ENCODE measurements around the gene BAIAP2L1. TPM values are rescaled to one million over a fixed set of nuclear protein-coding genes. Genes with fewer than 3 reads are reported as not detected.

The BAIAP2L1 gene
- total RNA-seq, 1 experiment from 2014 or later: 60.9 TPM

- H3K27me3 ChIP-seq (replicated peaks; ENCODE audit: control insufficient read depth, insufficient read depth, low read length): no peaks in the 10 kb centered on the region
- no peak overlapping the region for H3K4me3 ChIP-seq (ENCODE audit: low read depth, low read length)
- no TSS peak for BruUV-seq (replicated peaks)
- ChIA-PET POLR2A (no interaction called here), CTCF (interaction anchor here (2.8 kb wide), 1 partner anchor 76 kb away, joined by 13 read pairs; the partner anchor contains the start of gene BAIAP2L1)
- H3K27ac Mint-ChIP-seq (ENCODE audit: unreplicated experiment): no peak overlapping the region
- H3K36me3 Mint-ChIP-seq (ENCODE audit: insufficient read depth, unreplicated experiment): peaks cover 64% of the 10 kb centered on the region
- no peak overlapping the region for H3K4me3 Mint-ChIP-seq (ENCODE audit: unreplicated experiment)
- peaks cover 51% of the 10 kb centered on the region for H3K4me1 Mint-ChIP-seq (ENCODE audit: low read depth, unreplicated experiment)
- H3K36me3 ChIP-seq (ENCODE audit: control insufficient read depth, insufficient read depth, low read length): no peaks in the 10 kb centered on the region
- peaks cover 38% of the 10 kb centered on the region for H3K4me1 ChIP-seq
- no peaks in the 10 kb centered on the region for H3K9me3 Mint-ChIP-seq (ENCODE audit: unreplicated experiment)
- H3K27me3 Mint-ChIP-seq (ENCODE audit: insufficient read depth, unreplicated experiment): no peaks in the 10 kb centered on the region
- intact Hi-C loops (cut with micrococcal nuclease; ENCODE audit: unreplicated experiment): no loop called here
- no peaks in the 10 kb centered on the region for H3K9me3 ChIP-seq
- TF ChIP-seq, protein P1, sequence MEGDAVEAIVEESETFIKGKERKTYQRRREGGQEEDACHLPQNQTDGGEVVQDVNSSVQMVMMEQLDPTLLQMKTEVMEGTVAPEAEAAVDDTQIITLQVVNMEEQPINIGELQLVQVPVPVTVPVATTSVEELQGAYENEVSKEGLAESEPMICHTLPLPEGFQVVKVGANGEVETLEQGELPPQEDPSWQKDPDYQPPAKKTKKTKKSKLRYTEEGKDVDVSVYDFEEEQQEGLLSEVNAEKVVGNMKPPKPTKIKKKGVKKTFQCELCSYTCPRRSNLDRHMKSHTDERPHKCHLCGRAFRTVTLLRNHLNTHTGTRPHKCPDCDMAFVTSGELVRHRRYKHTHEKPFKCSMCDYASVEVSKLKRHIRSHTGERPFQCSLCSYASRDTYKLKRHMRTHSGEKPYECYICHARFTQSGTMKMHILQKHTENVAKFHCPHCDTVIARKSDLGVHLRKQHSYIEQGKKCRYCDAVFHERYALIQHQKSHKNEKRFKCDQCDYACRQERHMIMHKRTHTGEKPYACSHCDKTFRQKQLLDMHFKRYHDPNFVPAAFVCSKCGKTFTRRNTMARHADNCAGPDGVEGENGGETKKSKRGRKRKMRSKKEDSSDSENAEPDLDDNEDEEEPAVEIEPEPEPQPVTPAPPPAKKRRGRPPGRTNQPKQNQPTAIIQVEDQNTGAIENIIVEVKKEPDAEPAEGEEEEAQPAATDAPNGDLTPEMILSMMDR (IDR thresholded peaks at IDR 0.05; ENCODE audit: insufficient read depth in 1 of 2, low read depth in 1 of 2, low read length in 1 of 2, severe bottlenecking in 1 of 2, unreplicated experiment in 1 of 2): no peak
- no peak for DNase-seq
Measured at GRCh38 chr7:98324782-98325181, 76.1 kb downstream of the BAIAP2L1 start.

- ChIA-PET POLR2A (no interaction called here), CTCF (interaction anchor here (2.8 kb wide), 1 partner anchor 77 kb away, joined by 13 read pairs; the partner anchor contains the start of gene BAIAP2L1)
- Histone ChIP-seq H3K4me3 (ENCODE audit: low read depth, low read length) (no peak overlapping the region), H3K4me1 (peaks cover 31% of the 10 kb centered on the region), H3K9me3 (no peaks in the 10 kb centered on the region), H3K36me3 (ENCODE audit: control insufficient read depth, insufficient read depth, low read length) (no peaks in the 10 kb centered on the region), H3K27me3 (replicated peaks; ENCODE audit: control insufficient read depth, insufficient read depth, low read length) (no peaks in the 10 kb centered on the region)
- BruUV-seq (replicated peaks): no TSS peak
- Mint-ChIP-seq H3K27me3 (ENCODE audit: insufficient read depth, unreplicated experiment) (no peaks in the 10 kb centered on the region), H3K27ac (ENCODE audit: unreplicated experiment) (peak overlapping the region; percentile 85), H3K4me3 (ENCODE audit: unreplicated experiment) (no peak overlapping the region), H3K4me1 (ENCODE audit: low read depth, unreplicated experiment) (peaks cover 41% of the 10 kb centered on the region), H3K36me3 (ENCODE audit: insufficient read depth, unreplicated experiment) (peaks cover 64% of the 10 kb centered on the region), H3K9me3 (ENCODE audit: unreplicated experiment) (no peaks in the 10 kb centered on the region)
- TF ChIP-seq, protein P1 (IDR thresholded peaks at IDR 0.05; ENCODE audit: insufficient read depth in 1 of 2, low read depth in 1 of 2, low read length in 1 of 2, severe bottlenecking in 1 of 2, unreplicated experiment in 1 of 2): no peak
- intact Hi-C loops (cut with micrococcal nuclease; ENCODE audit: unreplicated experiment): no loop called here
- no peak for DNase-seq
Measured at GRCh38 chr7:98323597-98324322, 77.1 kb downstream of the BAIAP2L1 start.

DNA sequence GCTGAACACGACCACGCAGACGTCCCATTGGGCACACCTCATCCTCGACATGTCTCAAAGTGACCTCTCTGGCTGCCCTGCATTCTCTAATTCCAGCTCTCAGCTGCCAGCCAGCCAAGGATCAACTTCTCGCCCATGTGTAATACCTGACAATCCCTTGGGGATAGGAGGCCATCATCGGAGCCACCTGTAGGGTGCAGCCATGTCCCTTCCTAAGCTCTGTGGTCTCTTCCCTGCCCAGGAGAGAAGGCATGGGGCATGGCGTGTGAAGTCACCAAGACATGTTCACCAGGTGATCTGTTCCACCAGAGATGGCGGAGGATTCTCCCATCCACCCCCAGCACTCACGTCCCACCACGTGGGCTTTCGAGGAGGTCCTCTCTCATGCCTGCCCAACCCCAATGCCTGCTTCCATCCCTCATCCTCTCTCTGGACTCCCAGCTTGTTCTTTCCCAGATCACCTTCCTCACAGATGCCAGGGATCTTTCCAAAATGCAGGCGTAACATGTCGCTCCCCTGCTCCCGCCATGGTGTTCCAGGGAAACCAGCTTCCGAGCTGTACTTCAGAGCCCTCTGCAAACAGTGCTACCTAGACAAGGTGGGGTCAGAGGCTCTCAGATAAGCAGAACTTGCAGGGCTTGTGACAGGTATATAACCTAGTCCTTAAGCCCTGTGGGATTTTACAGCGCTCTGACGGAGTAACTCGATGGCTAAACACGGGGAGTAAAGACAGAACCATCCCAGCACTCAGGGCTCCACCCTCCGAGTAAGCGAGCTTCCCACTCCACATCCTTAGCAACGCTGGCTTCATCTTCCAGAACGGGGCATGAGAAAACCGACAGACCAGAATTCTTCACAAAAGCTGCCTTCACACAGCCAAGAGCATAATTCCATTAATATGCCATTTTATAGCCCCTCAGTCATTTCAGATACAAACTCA, 78.3 kb downstream of the BAIAP2L1 start:
- H3K4me1 ChIP-seq: peaks cover 22% of the 10 kb centered on the region
- Mint-ChIP-seq H3K4me3 (ENCODE audit: unreplicated experiment) (peak overlapping the region; percentile 54), H3K27me3 (ENCODE audit: insufficient read depth, unreplicated experiment) (no peaks in the 10 kb centered on the region), H3K9me3 (ENCODE audit: unreplicated experiment) (peaks cover 3% of the 10 kb centered on the region), H3K27ac (ENCODE audit: unreplicated experiment) (peak overlapping the region; percentile 85), H3K4me1 (ENCODE audit: low read depth, unreplicated experiment) (peaks cover 33% of the 10 kb centered on the region), H3K36me3 (ENCODE audit: insufficient read depth, unreplicated experiment) (peaks cover 67% of the 10 kb centered on the region)
- ChIA-PET CTCF (interaction anchor here (2.8 kb wide), 1 partner anchor 78 kb away, joined by 13 read pairs; the partner anchor contains the start of gene BAIAP2L1), POLR2A (interaction anchor here (0.6 kb wide), 1 partner anchor 38 kb away, joined by 3 read pairs; no protein-coding TSS in a partner anchor)
- no peaks in the 10 kb centered on the region for H3K27me3 ChIP-seq (replicated peaks; ENCODE audit: control insufficient read depth, insufficient read depth, low read length)
- TF ChIP-seq, protein P1 (IDR thresholded peaks at IDR 0.05; ENCODE audit: insufficient read depth in 1 of 2, low read depth in 1 of 2, low read length in 1 of 2, severe bottlenecking in 1 of 2, unreplicated experiment in 1 of 2): peak; percentile 11 to 13
- H3K36me3 ChIP-seq (ENCODE audit: control insufficient read depth, insufficient read depth, low read length): peaks cover 1% of the 10 kb centered on the region; the same call in 1 of the 2 replicates
- H3K9me3 ChIP-seq: no peaks in the 10 kb centered on the region
- BruUV-seq (replicated peaks): no TSS peak
- intact Hi-C loops (cut with micrococcal nuclease; ENCODE audit: unreplicated experiment): no loop called here
- DNase-seq: peak; percentile 48 to 72
- H3K4me3 ChIP-seq (ENCODE audit: low read depth, low read length): no peak overlapping the region
